ENCODE data around the gene TUBB. TPM values are rescaled to one million over a fixed set of nuclear protein-coding genes. Genes with fewer than 3 reads are reported as not detected.

TUBB gene
- total RNA-seq, 1 experiment from 2014 or later, result 886 TPM

DNA sequence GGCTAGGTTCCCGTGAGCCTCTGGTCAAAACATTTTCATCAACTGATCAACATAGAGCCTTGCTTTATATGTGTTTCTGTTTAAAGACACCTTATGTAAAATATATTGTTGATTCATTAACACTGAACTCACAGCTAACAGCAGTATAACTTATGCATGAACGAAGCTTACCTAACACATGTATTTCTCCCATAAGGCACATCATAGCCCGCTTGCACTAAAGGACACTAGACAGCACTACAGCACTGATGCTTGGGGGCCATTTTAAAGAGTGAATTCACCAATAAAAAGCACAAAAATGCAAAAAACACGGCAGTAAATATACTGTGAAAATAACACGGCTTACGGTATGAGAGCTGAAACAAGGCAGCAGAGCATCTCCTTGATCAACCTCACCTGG, 18.4 kb downstream of the TUBB start:
- intact Hi-C loops (cut with micrococcal nuclease), result no loop called here
- BruUV-seq (replicated peaks), result no TSS peak
- Histone ChIP-seq H3K36me3 (ENCODE audit: control insufficient read depth in 1 of 2, insufficient read depth in 2 of 2, low read length in 2 of 2) (peaks cover 5 to 7% of the 10 kb centered on the region in 2 experiments; a peak in 1 of 4 replicates), H3K4me3 (replicated peaks in 1 of 2; ENCODE audit: low read depth in 1 of 2, low read length in 2 of 2) (no peak overlapping the region), H4K20me1 (ENCODE audit: insufficient read depth) (no peaks in the 10 kb centered on the region), H3K4me1 (ENCODE audit: control insufficient read depth in 1 of 2, insufficient read depth in 2 of 2, low read length in 2 of 2) (peaks cover 21 to 50% of the 10 kb centered on the region in 2 experiments), H3K27ac (ENCODE audit: low read depth, low read length) (no peak overlapping the region), H3K9ac (ENCODE audit: low read length) (no peak overlapping the region), H3K79me2 (ENCODE audit: insufficient read depth, low read length) (peaks cover 7% of the 10 kb centered on the region), H3K9me3 (ENCODE audit: control insufficient read depth in 1 of 2, insufficient read depth in 1 of 2, low read depth in 1 of 2, low read length in 2 of 2) (no peaks in the 10 kb centered on the region), H2AFZ (ENCODE audit: low read depth, low read length, poor library complexity, severe bottlenecking) (no peak overlapping the region), H3K27me3 (ENCODE audit: insufficient read depth, low read length) (no peaks in the 10 kb centered on the region), H3K9me2 (ENCODE audit: insufficient read depth) (no peaks in the 10 kb centered on the region), H3K4me2 (ENCODE audit: low read length) (no peak overlapping the region)
- CTCF ChIA-PET, result no interaction called here
- POLR2A ChIA-PET, result interaction anchor here (0.8 to 16.4 kb wide), 6 partner anchors 10 to 63 kb away, joined by 3 to 680 read pairs (median 4); partner anchors contain the start of gene MDC1
- TF ChIP-seq POLR2AphosphoS5 (IDR thresholded peaks at IDR 0.05; ENCODE audit: low read depth, low read length), result no peak
- TF ChIP-seq ZNF274 (IDR thresholded peaks at IDR 0.05; ENCODE audit: low read depth, low read length), result no peak
- TF ChIP-seq JUND (IDR thresholded peaks at IDR 0.05), result no peak
- TF ChIP-seq, protein P1, sequence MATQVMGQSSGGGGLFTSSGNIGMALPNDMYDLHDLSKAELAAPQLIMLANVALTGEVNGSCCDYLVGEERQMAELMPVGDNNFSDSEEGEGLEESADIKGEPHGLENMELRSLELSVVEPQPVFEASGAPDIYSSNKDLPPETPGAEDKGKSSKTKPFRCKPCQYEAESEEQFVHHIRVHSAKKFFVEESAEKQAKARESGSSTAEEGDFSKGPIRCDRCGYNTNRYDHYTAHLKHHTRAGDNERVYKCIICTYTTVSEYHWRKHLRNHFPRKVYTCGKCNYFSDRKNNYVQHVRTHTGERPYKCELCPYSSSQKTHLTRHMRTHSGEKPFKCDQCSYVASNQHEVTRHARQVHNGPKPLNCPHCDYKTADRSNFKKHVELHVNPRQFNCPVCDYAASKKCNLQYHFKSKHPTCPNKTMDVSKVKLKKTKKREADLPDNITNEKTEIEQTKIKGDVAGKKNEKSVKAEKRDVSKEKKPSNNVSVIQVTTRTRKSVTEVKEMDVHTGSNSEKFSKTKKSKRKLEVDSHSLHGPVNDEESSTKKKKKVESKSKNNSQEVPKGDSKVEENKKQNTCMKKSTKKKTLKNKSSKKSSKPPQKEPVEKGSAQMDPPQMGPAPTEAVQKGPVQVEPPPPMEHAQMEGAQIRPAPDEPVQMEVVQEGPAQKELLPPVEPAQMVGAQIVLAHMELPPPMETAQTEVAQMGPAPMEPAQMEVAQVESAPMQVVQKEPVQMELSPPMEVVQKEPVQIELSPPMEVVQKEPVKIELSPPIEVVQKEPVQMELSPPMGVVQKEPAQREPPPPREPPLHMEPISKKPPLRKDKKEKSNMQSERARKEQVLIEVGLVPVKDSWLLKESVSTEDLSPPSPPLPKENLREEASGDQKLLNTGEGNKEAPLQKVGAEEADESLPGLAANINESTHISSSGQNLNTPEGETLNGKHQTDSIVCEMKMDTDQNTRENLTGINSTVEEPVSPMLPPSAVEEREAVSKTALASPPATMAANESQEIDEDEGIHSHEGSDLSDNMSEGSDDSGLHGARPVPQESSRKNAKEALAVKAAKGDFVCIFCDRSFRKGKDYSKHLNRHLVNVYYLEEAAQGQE (IDR thresholded peaks at IDR 0.05; ENCODE audit: low read depth), result no peak
- no peak for TF ChIP-seq TCF7L2 (IDR thresholded peaks at IDR 0.05; ENCODE audit: borderline replicate concordance, extremely low read depth, insufficient read depth, insufficient read length)
- TF ChIP-seq CEBPB (IDR thresholded peaks at IDR 0.05; ENCODE audit: low read depth), result no peak
- no peak for TF ChIP-seq YY1 (IDR thresholded peaks at IDR 0.05; ENCODE audit: extremely low read depth, insufficient replicate concordance, low read depth, low read length)
- TF ChIP-seq FOSL1 (IDR thresholded peaks at IDR 0.05; ENCODE audit: low read depth), result no peak
- TF ChIP-seq, protein P2, sequence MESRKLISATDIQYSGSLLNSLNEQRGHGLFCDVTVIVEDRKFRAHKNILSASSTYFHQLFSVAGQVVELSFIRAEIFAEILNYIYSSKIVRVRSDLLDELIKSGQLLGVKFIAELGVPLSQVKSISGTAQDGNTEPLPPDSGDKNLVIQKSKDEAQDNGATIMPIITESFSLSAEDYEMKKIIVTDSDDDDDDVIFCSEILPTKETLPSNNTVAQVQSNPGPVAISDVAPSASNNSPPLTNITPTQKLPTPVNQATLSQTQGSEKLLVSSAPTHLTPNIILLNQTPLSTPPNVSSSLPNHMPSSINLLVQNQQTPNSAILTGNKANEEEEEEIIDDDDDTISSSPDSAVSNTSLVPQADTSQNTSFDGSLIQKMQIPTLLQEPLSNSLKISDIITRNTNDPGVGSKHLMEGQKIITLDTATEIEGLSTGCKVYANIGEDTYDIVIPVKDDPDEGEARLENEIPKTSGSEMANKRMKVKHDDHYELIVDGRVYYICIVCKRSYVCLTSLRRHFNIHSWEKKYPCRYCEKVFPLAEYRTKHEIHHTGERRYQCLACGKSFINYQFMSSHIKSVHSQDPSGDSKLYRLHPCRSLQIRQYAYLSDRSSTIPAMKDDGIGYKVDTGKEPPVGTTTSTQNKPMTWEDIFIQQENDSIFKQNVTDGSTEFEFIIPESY (IDR thresholded peaks at IDR 0.05; ENCODE audit: extremely low read depth, insufficient replicate concordance, low read length), result no peak
- no peak for TF ChIP-seq SRF (IDR thresholded peaks at IDR 0.05; ENCODE audit: low read depth)
- TF ChIP-seq SIN3A (IDR thresholded peaks at IDR 0.05; ENCODE audit: low read depth), result no peak
- no peak for TF ChIP-seq SP1 (IDR thresholded peaks at IDR 0.05; ENCODE audit: low read depth)
- TF ChIP-seq ZFX (IDR thresholded peaks at IDR 0.05), result no peak
- no peak for TF ChIP-seq EZH2phosphoT487 (IDR thresholded peaks at IDR 0.05; ENCODE audit: borderline replicate concordance)
- no peak for TF ChIP-seq RAD21 (IDR thresholded peaks at IDR 0.05; ENCODE audit: low read depth)
- TF ChIP-seq CBX3 (IDR thresholded peaks at IDR 0.05; ENCODE audit: low read depth), result no peak
- no peak for TF ChIP-seq EZH2 (IDR thresholded peaks at IDR 0.05)
- DNase-seq (ENCODE audit: low read depth, low spot score), result no peak
- RAD21 ChIA-PET (ENCODE audit: low non-redundant PET in 1 of 2, low total read pairs in 2 of 2, uncharacterized antibody in 2 of 2, unreplicated experiment in 2 of 2), result interaction anchor here in 1 of 2 experiments (0.5 kb wide), 1 partner anchor 188 kb away, joined by 6 read pairs; no protein-coding TSS in a partner anchor
- no peak for ATAC-seq

Data from HCT116 (cell line).